ENCODE measurements around the gene EHBP1L1.

Gene EHBP1L1

GRCh38 chr11:65574811-65575567 lies 864 bp upstream of the EHBP1L1 start:
- Histone ChIP-seq H3K4me1 (ENCODE audit: control insufficient read depth, insufficient read depth, low read length) (peaks cover 17% of the 10 kb centered on the region; the same call in 1 of the 2 replicates), H3K9me3 (ENCODE audit: control insufficient read depth, insufficient read depth, low read depth, low read length) (no peaks in the 10 kb centered on the region), H3K4me3 (ENCODE audit: low read depth, low read length) (peak overlapping the region; percentile 39), H3K36me3 (ENCODE audit: control insufficient read depth in 2 of 2, insufficient read depth in 1 of 2, low read length in 2 of 2) (peaks cover 0 to 10% of the 10 kb centered on the region in 2 experiments; a peak in 1 of 3 replicates), H3K27ac (ENCODE audit: extremely low read depth, low read depth, low read length) (no peak overlapping the region; the same call in 1 of the 2 replicates)
- TF ChIP-seq ZNF146 (tag by site-specific recombination; IDR thresholded peaks at IDR 0.05): no peak
- TF ChIP-seq, protein P1, sequence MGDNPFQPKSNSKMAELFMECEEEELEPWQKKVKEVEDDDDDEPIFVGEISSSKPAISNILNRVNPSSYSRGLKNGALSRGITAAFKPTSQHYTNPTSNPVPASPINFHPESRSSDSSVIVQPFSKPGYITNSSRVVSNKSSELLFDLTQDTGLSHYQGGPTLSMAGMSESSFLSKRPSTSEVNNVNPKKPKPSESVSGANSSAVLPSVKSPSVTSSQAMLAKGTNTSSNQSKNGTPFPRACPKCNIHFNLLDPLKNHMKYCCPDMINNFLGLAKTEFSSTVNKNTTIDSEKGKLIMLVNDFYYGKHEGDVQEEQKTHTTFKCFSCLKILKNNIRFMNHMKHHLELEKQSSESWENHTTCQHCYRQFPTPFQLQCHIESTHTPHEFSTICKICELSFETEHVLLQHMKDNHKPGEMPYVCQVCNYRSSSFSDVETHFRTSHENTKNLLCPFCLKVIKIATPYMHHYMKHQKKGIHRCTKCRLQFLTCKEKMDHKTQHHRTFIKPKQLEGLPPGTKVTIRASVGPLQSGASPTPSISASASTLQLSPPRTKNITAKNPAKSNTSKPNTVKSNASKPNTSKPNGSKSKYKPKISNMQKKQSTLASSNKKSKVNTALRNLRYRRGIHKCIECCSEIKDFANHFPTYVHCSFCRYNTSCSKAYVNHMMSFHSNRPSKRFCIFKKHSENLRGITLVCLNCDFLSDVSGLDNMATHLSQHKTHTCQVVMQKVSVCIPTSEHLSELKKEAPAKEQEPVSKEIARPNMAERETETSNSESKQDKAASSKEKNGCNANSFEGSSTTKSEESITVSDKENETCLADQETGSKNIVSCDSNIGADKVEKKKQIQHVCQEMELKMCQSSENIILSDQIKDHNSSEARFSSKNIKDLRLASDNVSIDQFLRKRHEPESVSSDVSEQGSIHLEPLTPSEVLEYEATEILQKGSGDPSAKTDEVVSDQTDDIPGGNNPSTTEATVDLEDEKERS (tag by site-specific recombination; IDR thresholded peaks at IDR 0.05): no peak
- TF ChIP-seq, protein P2, sequence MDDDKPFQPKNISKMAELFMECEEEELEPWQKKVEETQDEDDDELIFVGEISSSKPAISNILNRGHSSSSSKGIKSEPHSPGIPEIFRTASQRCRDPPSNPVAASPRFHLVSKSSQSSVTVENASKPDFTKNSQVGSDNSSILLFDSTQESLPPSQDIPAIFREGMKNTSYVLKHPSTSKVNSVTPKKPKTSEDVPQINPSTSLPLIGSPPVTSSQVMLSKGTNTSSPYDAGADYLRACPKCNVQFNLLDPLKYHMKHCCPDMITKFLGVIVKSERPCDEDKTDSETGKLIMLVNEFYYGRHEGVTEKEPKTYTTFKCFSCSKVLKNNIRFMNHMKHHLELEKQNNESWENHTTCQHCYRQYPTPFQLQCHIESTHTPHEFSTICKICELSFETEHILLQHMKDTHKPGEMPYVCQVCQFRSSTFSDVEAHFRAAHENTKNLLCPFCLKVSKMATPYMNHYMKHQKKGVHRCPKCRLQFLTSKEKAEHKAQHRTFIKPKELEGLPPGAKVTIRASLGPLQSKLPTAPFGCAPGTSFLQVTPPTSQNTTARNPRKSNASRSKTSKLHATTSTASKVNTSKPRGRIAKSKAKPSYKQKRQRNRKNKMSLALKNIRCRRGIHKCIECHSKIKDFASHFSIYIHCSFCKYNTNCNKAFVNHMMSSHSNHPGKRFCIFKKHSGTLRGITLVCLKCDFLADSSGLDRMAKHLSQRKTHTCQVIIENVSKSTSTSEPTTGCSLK (tag by site-specific recombination; IDR thresholded peaks at IDR 0.05): no peak
- no peak for TF ChIP-seq KLF7 (tag by site-specific recombination; IDR thresholded peaks at IDR 0.05; ENCODE audit: borderline replicate concordance)
- no peak for TF ChIP-seq ZNF311 (tag by site-specific recombination; IDR thresholded peaks at IDR 0.05; ENCODE audit: borderline replicate concordance)
- 0 out of 2 replicates have a peak, but pooled peaks have one; percentile 31 for TF ChIP-seq KLF8 (tag by site-specific recombination; IDR thresholded peaks at IDR 0.05)
- TF ChIP-seq ZNF791 (tag by site-specific recombination; IDR thresholded peaks at IDR 0.05): no peak
- TF ChIP-seq ZBTB20 (tag by site-specific recombination; IDR thresholded peaks at IDR 0.05): no peak
- TF ChIP-seq SP7 (tag by site-specific recombination; IDR thresholded peaks at IDR 0.05): peak; percentile 19; the same call in 1 of the 2 replicates
- 0 out of 2 replicates have a peak, but pooled peaks have one; percentile 28 for TF ChIP-seq WT1 (tag by site-specific recombination; IDR thresholded peaks at IDR 0.05)
- no peak for TF ChIP-seq ZNF561 (tag by site-specific recombination; IDR thresholded peaks at IDR 0.05; ENCODE audit: borderline replicate concordance)
- TF ChIP-seq ZNF571 (tag by site-specific recombination; IDR thresholded peaks at IDR 0.05): no peak
- TF ChIP-seq, protein P3, sequence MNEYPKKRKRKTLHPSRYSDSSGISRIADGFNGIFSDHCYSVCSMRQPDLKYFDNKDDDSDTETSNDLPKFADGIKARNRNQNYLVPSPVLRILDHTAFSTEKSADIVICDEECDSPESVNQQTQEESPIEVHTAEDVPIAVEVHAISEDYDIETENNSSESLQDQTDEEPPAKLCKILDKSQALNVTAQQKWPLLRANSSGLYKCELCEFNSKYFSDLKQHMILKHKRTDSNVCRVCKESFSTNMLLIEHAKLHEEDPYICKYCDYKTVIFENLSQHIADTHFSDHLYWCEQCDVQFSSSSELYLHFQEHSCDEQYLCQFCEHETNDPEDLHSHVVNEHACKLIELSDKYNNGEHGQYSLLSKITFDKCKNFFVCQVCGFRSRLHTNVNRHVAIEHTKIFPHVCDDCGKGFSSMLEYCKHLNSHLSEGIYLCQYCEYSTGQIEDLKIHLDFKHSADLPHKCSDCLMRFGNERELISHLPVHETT (tag by site-specific recombination; IDR thresholded peaks at IDR 0.05): no peak
- no peak for TF ChIP-seq ZNF239 (tag by site-specific recombination; IDR thresholded peaks at IDR 0.05)
- peak; percentile 82 for TF ChIP-seq ZIC2 (tag by site-specific recombination; IDR thresholded peaks at IDR 0.05)
- POLR2A ChIA-PET: interaction anchor here (0.7 to 1.3 kb wide), 7 partner anchors 11 to 282 kb away, joined by 3 to 5 read pairs (median 3); partner anchors contain the start of genes PCNX3 and SIPA1
- CTCF ChIA-PET: interaction anchor here (0.5 to 3.5 kb wide), 9 partner anchors 14 to 466 kb away, joined by 3 to 28 read pairs (median 4); no protein-coding TSS in a partner anchor

DNA sequence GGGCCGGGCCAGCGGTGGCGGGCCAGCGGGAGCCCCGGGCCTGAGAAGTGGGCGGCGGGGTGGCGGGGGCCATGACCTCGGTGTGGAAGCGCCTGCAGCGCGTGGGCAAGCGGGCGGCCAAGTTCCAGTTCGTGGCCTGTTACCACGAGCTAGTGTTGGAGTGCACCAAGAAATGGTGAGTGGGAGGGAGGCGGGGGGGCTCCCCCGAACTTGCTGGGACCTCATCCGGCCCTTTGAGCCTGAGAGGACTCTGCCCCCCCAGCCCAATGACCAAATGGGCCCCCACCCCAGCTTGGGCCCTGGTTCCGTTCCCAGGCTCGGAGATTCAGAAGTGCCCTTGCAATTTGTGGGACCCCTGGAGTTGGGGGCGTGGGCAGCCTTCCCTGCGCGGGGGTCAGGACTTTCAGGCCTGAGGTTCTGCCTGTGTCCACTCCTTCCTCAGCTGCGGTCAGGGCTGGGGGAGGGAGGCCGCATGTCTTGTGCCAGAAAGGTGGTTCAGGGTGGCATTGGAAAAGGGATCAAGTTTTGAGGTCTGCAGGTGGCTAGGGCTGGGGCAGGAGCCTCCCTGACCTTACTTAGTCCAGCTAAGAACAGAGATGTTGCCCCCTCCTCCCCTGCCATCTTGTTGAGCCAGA lies 496 bp downstream of the EHBP1L1 start:
- H3K4me1 ChIP-seq (ENCODE audit: control insufficient read depth, insufficient read depth, low read length): peaks cover 13% of the 10 kb centered on the region; the same call in 1 of the 2 replicates
- POLR2A ChIA-PET: interaction anchor here (0.6 kb wide), 3 partner anchors 11 to 410 kb away, joined by 3 to 9 read pairs (median 4); no protein-coding TSS in a partner anchor
- no peak overlapping the region; the same call in 1 of the 2 replicates for H3K27ac ChIP-seq (ENCODE audit: extremely low read depth, low read depth, low read length)
- no peaks in the 10 kb centered on the region for H3K9me3 ChIP-seq (ENCODE audit: control insufficient read depth, insufficient read depth, low read depth, low read length)
- peak; percentile 34 for TF ChIP-seq ZFHX2 (tag by site-specific recombination; conservative IDR thresholded peaks at IDR 0.05)
- TF ChIP-seq ZNF658 (tag by site-specific recombination; IDR thresholded peaks at IDR 0.05): no peak
- peak overlapping the region; percentile 31 for H3K4me3 ChIP-seq (ENCODE audit: low read depth, low read length)
- peaks cover 0 to 14% of the 10 kb centered on the region in 2 experiments; a peak in 1 of 3 replicates for H3K36me3 ChIP-seq (ENCODE audit: control insufficient read depth in 2 of 2, insufficient read depth in 1 of 2, low read length in 2 of 2)
- CTCF ChIA-PET: interaction anchor here (0.5 to 3.5 kb wide), 8 partner anchors 12 to 207 kb away, joined by 3 to 28 read pairs (median 4); partner anchors contain the start of gene KCNK7
